Suprapubic skin (tissue), 4 donors: ENCODE data around the gene ADAR. TPM values are rescaled to one million over a fixed set of nuclear protein-coding genes. Genes with fewer than 3 reads are reported as not detected.
A peak's percentile ranks its signal among the peaks of the same experiment; 100 is the strongest.

Source experiments
- DNase-seq, 2 donors: peaks; one replicate each; pipeline ENCODE4 v3.0.0-alpha.2; 2019; ENCODE audit warnings: low spot score in 2 of 2
- H3K27ac ChIP-seq: fragments of 200-600 bp; sonication (generic); one replicate; pipeline ENCODE4 v1.5.1; 2019
- H3K27me3 ChIP-seq: fragments of 200-600 bp; sonication (generic); one replicate; pipeline ENCODE4 v1.5.1; 2019
- H3K36me3 ChIP-seq: fragments of 200-600 bp; sonication (generic); one replicate; pipeline ENCODE4 v1.5.1; 2019
- H3K4me1 ChIP-seq: fragments of 200-600 bp; sonication (generic); one replicate; pipeline ENCODE4 v1.5.1; 2019
- H3K4me3 ChIP-seq: fragments of 200-600 bp; sonication (generic); one replicate; pipeline ENCODE4 v1.5.1; 2019; ENCODE audit warnings: mild to moderate bottlenecking
- H3K9me3 ChIP-seq: fragments of 200-600 bp; sonication (generic); one replicate; pipeline ENCODE4 v1.5.1; 2019
- EP300 ChIP-seq: sonication (generic); formaldehyde crosslinking; IDR thresholded peaks from one replicate; pipeline ENCODE4 v1.6.1; 2017; ENCODE audit warnings: antibody characterized with exemption
- POLR2A ChIP-seq, 2 donors: fragments of 450-650 bp; IDR thresholded peaks; one replicate each; pipeline ENCODE4 v1.6.1; 2017; ENCODE audit warnings: antibody characterized with exemption in 2 of 2, mild to moderate bottlenecking in 2 of 2, moderate library complexity in 2 of 2
- POLR2AphosphoS5 ChIP-seq, 3 donors: sonication (generic); formaldehyde crosslinking; IDR thresholded peaks; one replicate each; pipeline ENCODE4 v1.6.1; 2017; ENCODE audit warnings: antibody characterized with exemption in 3 of 3
- WGBS: methylation state at CpG from one replicate; pipeline ENCODE4 v1.1.5; 2018; 5-methylcytosine and 5-hydroxymethylcytosine counted together
- total RNA-seq, 4 donors: library from RNA; depleted of rRNA; stranded (reverse); fragments of >200 nt; gene quantifications; one replicate each; pipeline ENCODE4 v1.1.0, GENCODE V29; 2016
- TF ChIP-seq, protein P1 (sequence below), 2 donors: fragments of 200-600 bp in 1 of 2; fragments of 450-650 bp in 1 of 2; sonication (generic) in 1 of 2; IDR thresholded peaks; one replicate each; pipeline ENCODE4 v1.5.1; 2016 to 2019; ENCODE audit warnings: antibody characterized with exemption in 2 of 2, mild to moderate bottlenecking in 1 of 2, moderate library complexity in 1 of 2

The ADAR gene
- total RNA-seq, 4 donors from 2014 or later = 73.7 to 107 (median 93.2) TPM

GRCh38 chr1:154557248-154557938, 50.6 kb downstream of the ADAR start:
- WGBS = 7% methylated on average over 7 of the region's 7 CpGs
- Histone ChIP-seq H3K4me1 (peaks cover 41% of the 10 kb centered on the region), H3K27me3 (no peaks in the 10 kb centered on the region), H3K4me3 (peak overlapping the region; percentile 97), H3K9me3 (no peaks in the 10 kb centered on the region), H3K36me3 (peaks cover 35% of the 10 kb centered on the region), H3K27ac (peak overlapping the region; percentile 15)
- TF ChIP-seq POLR2A (IDR thresholded peaks at IDR 0.05) = no peak
- no peak for DNase-seq

- H3K4me3 ChIP-seq = peak overlapping the region; percentile 97
- TF ChIP-seq EP300 = no peak
- TF ChIP-seq, protein P1, sequence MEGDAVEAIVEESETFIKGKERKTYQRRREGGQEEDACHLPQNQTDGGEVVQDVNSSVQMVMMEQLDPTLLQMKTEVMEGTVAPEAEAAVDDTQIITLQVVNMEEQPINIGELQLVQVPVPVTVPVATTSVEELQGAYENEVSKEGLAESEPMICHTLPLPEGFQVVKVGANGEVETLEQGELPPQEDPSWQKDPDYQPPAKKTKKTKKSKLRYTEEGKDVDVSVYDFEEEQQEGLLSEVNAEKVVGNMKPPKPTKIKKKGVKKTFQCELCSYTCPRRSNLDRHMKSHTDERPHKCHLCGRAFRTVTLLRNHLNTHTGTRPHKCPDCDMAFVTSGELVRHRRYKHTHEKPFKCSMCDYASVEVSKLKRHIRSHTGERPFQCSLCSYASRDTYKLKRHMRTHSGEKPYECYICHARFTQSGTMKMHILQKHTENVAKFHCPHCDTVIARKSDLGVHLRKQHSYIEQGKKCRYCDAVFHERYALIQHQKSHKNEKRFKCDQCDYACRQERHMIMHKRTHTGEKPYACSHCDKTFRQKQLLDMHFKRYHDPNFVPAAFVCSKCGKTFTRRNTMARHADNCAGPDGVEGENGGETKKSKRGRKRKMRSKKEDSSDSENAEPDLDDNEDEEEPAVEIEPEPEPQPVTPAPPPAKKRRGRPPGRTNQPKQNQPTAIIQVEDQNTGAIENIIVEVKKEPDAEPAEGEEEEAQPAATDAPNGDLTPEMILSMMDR (IDR thresholded peaks at IDR 0.05) = no peak
- TF ChIP-seq POLR2AphosphoS5 (IDR thresholded peaks at IDR 0.05) = no peak
- TF ChIP-seq POLR2A (IDR thresholded peaks at IDR 0.05) = no peak
Observed at GRCh38 chr1:154556422-154556821, 51.6 kb downstream of the ADAR start.

GRCh38 chr1:154553056-154554030, 54.6 kb downstream of the ADAR start:
- DNase-seq = no peak
- peaks cover 74% of the 10 kb centered on the region for H3K36me3 ChIP-seq
- WGBS = 68% methylated on average over 12 of the region's 12 CpGs
- no peaks in the 10 kb centered on the region for H3K27me3 ChIP-seq
- H3K27ac ChIP-seq = no peak overlapping the region
- H3K4me3 ChIP-seq = no peak overlapping the region
- no peaks in the 10 kb centered on the region for H3K9me3 ChIP-seq
- no peak for TF ChIP-seq POLR2AphosphoS5 (IDR thresholded peaks at IDR 0.05)
- no peak for TF ChIP-seq POLR2A (IDR thresholded peaks at IDR 0.05)
- no peak for TF ChIP-seq EP300
- TF ChIP-seq, protein P1 (IDR thresholded peaks at IDR 0.05) = no peak
- H3K4me1 ChIP-seq = peaks cover 39% of the 10 kb centered on the region

More at GRCh38 chr1:154556422-154556821, 51.6 kb downstream of the ADAR start:
- Histone ChIP-seq H3K27me3 (no peaks in the 10 kb centered on the region), H3K4me1 (peaks cover 41% of the 10 kb centered on the region), H3K9me3 (no peaks in the 10 kb centered on the region), H3K36me3 (peaks cover 45% of the 10 kb centered on the region), H3K27ac (no peak overlapping the region)
- 2% methylated on average over 4 of the region's 4 CpGs for WGBS
- no peak for DNase-seq

DNA sequence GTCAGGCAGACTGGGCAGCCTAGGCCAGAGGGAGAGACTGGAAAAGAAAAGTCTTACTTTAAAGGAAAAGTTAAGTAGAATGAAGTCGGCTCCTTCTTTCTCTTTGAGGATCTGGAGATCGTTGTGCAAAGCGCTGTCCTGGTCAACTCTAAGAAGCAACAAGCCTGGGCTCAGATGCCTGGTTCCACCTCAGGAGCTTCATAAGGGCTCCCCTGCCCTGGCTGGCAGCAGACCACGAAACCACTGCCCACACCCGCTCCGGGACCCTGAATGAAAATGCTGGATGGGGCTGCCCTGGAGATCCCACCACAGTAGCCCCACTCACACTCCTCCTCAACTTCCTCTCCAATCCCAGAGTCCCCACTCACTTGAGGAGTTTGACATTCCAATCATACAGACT, 56.0 kb downstream of the ADAR start:
- no peak for DNase-seq
- H3K36me3 ChIP-seq = peaks cover 74% of the 10 kb centered on the region
- no peak for TF ChIP-seq POLR2AphosphoS5 (IDR thresholded peaks at IDR 0.05)
- TF ChIP-seq POLR2A (IDR thresholded peaks at IDR 0.05) = no peak
- TF ChIP-seq EP300 = no peak
- TF ChIP-seq, protein P1 (IDR thresholded peaks at IDR 0.05) = no peak
- H3K27ac ChIP-seq = no peak overlapping the region
- H3K27me3 ChIP-seq = no peaks in the 10 kb centered on the region
- no peak overlapping the region for H3K4me3 ChIP-seq
- WGBS = 91% methylated on average over 6 of the region's 6 CpGs
- no peaks in the 10 kb centered on the region for H3K9me3 ChIP-seq
- H3K4me1 ChIP-seq = peaks cover 40% of the 10 kb centered on the region

- Histone ChIP-seq H3K9me3 (no peaks in the 10 kb centered on the region), H3K27ac (no peak overlapping the region), H3K36me3 (peaks cover 74% of the 10 kb centered on the region), H3K4me1 (peaks cover 40% of the 10 kb centered on the region), H3K4me3 (no peak overlapping the region), H3K27me3 (no peaks in the 10 kb centered on the region)
- WGBS = no CpG with 5 or more reads among the region's 4 CpGs
- TF ChIP-seq, protein P1 (IDR thresholded peaks at IDR 0.05) = no peak
- TF ChIP-seq EP300 (no peak), POLR2A (IDR thresholded peaks at IDR 0.05) (no peak), POLR2AphosphoS5 (IDR thresholded peaks at IDR 0.05) (no peak)
- DNase-seq = no peak
Observed at GRCh38 chr1:154551474-154551873, 56.5 kb downstream of the ADAR start.
